Fibroblast of lung (primary cell): ENCODE results near the gene FCER2.

Source experiments
- CTCF ChIP-seq, 2 donors: IDR thresholded peaks in 1 of 2; conservative IDR thresholded peaks in 1 of 2; 1 replicate in 1 of 2; 2 replicates in 1 of 2; pipeline ENCODE4 v1.5.1; 2011 to 2012; ENCODE audit warnings: low read length in 2 of 2, control low read depth in 1 of 2, inconsistent platforms in 1 of 2, low read depth in 1 of 2, mild to moderate bottlenecking in 1 of 2
- EZH2 ChIP-seq: IDR thresholded peaks from 2 replicates; pipeline ENCODE4 v1.5.1; 2012; ENCODE audit warnings: low read length, control low read depth, mild to moderate bottlenecking; ENCODE audit errors: missing control alignments

GRCh38 chr19:7676376-7676775 is 25.6 kb downstream of the FCER2 start:
- TF ChIP-seq CTCF (conservative IDR thresholded peaks at IDR 0.05 in 1 of 2, IDR thresholded peaks at IDR 0.05 in 1 of 2; ENCODE audit: low read depth in 1 of 2, low read length in 2 of 2): no peak
- TF ChIP-seq EZH2: no peak
